22Rv1 (cell line): ENCODE data around the gene BLVRA.

Experiments
- CTCF ChIP-seq: fragments of 450-650 bp; IDR thresholded peaks from 2 replicates; pipeline ENCODE4 v1.5.1; 2017; ENCODE audit warnings: mild to moderate bottlenecking
- ZFX ChIP-seq: fragments of 450-650 bp; IDR thresholded peaks from 2 replicates; pipeline ENCODE4 v1.6.1; 2017; ENCODE audit warnings: antibody characterized with exemption, borderline replicate concordance

GRCh38 chr7:43752411-43752810, 6.1 kb upstream of the BLVRA start:
- TF ChIP-seq CTCF (no peak), ZFX (no peak)
